HG03432 (cell line): ENCODE data around the gene CHAF1A.

ENCODE experiments used
- ATAC-seq: cut with Tn5 transposase; IDR thresholded peaks from one replicate; pipeline ENCODE4 v1.9.1; 2021; ENCODE audit warnings: mild to moderate bottlenecking, moderate library complexity; ENCODE audit not compliant: unreplicated experiment

CHAF1A gene

DNA sequence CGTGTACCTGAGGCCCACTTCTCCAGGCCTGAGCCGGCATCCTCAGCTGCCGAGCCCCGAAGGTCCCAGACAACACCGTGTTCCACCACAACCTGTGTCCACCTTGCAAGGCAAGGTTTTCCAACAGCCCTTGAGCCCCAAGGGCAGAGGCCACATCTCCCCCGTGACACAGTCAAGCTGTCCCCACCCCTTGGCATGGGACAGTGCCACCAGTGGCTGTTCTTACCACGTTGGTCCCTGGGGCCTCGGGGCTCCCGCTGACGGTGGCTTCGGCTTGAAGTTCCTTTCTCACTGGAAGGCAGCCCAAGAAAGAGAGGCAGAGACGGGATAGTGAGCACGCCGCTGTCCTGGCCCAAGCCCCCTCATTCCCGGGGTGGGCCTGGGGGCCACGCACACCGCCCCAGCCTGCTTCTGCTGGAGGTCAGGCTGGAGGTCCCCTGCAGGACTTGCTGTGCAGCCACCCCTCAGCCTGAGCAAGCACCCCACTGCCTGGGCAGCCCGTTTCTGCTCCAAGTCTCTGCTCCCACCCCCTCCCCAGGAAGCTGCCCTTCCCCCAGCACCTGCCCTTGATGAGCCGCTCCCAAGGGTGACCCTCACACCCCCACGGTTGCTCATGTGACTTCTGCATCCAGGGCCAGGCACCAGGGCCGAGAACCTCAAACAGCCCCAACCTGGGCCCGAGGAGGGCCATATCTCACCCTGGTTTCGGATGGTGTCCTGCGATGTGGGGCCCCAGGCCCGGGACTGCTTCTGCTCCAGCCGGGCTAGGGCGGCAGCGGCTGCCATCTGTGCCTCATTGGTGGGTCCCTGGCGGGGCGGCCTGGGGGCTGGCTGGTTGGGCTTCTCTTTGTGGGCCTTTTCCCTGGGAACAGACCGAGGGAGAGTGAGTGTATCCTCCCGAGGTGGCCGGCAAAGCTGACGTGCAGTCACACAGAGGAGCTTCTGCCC is 51.1 kb downstream of the CHAF1A start:
- no peak for ATAC-seq

DNA sequence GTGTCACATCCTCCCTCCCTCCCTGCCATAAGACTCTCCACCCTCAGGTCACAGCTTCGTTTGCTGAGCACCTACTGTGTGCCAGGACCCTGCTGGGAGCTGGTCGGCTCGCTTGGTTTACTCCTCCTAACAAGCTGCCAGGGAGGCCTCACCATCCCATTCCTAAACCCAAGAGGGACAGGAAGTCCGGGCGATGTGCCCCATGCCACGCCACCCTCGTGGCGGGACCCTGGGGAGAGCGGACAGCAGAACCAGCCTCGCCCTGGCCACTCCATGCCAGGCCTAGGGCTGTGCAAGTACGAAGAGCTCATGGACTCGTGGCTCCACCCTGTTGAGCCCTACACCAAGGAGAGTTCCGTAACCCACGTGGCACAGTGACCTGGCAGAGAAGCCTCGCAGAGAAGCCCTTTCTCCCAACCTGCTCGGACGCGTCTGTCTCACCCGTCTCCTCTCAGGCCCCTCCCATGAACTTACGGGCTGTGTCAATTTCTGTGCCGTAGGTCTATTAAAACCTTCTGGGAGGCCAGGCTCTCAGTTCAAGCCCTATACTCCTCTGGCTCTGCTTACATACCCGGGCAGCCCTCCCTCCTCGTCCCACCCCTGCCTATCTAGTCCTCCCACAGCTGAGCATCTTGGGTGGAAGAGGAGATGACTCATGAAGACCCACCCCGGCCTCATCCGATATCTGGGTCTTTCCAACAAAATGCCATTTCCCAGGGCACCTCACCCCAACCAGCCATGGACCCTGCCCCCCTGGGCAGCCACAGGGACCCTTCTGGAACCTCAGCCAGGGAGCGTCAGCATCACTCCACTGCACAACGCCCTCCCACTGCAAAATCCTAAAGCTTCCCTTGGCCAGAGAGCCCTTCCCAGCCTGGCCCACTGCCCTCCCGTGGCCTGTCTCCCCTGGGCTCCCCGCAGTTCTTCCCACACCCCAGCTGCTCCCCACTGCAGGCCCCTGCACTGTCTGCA is 52.6 kb downstream of the CHAF1A start:
- no peak for ATAC-seq

DNA sequence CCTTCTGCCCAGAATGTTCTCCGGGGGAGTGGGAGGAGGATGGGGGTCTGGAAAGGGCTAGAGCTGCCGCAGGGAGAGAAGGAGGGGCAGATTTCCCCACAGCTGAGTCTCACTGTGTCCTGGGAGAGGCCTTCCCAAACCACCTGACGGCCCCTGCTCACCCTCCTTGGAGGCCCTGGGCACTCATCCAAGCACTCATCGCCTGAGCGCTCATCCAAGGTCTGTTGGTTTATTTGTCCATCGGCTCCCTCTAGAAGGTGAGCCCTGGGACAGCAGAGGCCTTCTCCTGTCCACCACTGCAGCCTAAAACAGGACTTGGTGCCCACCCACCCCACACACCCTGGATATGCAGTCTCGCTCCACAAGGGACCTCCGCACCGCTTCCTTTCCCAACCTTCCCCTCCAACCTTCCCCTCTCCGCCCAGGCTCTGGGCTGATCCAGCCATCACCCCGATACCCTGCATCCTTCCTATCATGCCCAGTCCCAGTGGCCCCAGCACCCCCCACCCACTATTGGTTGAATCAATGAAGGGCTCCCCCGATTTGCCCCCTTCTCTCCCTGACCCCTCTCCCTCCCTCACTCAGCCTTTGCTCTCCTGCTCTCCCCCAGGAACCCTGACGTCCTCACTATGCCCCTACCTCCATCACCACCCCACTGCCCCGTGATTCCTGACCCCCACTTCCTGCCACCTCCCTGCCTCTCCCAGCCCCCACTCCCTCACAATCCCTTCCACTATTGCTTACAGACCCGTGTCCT is 53.5 kb downstream of the CHAF1A start:
- ATAC-seq: no peak

DNA sequence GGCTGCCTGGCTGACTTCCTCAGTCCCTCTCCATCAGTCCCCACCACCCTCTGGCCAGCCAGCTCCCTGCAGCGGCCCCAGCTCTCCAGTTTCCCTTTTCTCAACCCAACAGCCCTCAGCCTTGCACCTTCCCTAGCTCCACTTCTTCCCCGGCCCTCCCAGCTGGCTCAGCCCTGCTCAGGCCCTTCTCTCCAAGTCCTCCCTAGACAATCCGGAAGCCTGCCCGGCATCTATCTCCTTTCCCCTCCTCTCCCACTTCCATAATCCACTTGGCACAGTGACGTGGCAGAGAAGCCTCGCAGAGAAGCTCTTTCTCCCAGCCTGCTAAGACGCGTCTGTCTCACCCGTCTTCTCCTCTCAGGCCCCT is 54.0 kb downstream of the CHAF1A start:
- ATAC-seq: no peak

DNA sequence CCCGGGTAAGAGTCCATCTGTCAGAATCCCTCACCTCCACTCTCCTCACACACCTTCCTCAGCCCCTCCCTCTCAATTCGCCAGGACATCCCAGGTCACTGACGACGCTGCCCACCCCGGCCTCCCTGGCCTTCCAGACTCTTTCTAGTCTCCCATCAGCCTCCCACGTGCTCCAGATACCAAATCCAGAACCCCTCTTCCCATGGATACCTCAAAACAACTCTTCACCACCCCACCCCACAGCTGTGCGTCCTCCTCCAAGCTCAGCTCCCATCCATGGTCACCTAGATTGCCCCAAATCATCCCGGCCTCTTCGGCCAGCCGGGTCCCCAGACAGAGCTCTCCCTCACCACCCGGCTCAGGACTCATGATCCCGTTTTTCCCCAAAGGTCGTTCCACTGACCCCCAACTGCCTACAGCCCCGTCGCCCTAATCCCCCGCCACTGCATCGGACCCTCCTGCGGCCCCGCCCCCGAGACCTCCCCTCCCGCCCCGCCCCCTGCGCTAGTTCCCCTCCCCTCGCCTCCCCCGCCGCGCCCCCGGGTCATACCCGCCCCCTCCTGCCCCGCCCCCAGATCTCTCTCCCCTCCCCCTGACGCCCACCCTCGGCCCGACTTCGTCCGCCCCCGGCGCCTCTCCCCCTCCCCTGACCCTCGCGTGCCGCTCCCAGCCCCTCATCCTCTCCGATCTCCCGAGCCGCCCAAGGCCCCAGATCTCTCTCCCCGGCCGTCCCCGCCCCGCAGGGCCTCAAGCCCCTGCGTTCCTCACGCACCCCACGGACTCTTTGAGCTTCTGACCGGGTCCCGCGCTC is 54.6 kb downstream of the CHAF1A start:
- ATAC-seq: no peak

DNA sequence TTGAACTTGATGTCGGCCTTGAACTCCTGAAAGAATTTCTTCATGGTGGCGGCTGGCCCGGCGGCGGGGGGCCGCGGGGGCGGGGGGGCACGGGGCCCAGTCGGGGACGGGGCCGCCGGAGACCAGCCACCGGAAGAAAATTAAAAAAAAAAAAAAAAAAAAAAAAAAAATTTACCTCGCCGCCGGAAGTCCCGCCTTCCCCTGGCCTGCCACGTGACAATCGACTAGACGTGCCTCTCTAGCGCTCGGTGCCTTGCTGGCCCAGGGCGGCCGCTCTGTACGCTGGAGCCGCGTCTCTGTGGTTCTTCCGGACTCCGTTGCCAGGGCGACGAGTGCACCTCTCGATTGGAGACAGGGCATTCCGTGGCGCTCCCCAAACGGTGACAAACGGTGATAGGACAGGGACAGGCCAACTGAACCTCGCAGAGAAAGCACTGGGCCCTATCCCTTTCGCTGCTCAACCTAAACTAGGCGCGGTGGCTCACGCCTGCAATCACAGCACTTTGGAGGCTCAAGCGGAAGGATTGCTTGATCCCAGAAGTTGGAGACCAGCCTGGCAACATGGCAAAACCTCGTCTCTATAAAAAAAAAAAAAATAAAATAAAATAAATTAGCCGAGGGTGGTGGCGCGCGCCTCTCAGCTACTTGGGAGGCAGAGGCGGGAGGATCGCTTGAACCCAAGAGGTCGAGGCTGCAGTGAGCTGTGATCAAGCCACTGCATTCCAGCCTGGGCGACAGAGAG is 55.4 kb downstream of the CHAF1A start, which contains the start of gene UBXN6:
Gene UBXN6, minus strand, starts transcription at position 141 of the 742 bp plus-strand sequence. Its CDS starts 97 bp downstream, at position 44.
- peak; percentile 89 for ATAC-seq

DNA sequence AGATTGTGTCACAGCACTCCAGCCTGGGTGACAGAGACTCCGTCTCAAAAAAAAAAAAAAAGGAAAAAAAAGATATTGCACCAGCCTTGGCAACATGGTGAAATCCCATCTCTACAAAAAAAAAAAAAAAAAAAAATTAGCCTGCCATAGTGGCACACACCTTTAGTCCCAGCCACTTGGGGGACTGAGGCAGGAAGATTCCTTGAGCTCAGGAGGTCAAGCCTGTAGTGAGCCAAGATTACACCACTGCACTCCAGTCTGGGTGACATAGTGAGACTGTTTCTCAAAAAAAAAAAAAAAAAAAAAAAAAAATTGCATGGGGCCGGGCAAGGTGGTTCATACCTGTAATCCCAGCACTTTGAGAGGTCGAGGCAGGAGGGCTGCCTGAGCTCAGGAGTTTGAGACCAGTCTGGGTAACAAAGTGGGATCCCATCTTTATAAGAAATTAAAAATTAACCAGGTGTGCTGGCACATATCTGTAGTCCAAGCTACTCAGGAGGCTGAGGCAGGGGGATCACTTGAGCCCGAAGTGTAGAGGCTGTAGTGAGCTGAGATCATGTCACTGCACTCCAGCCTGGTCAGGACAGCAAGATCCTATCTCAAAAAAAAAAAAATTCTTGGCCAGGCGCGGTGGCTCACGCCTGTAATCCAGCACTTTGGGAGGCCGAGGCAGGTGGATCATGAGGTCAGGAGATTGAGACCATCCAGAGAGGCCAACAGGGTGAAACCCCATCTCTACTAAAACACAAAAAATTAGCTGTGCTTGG is 62.6 kb downstream of the CHAF1A start:
- no peak for ATAC-seq

DNA sequence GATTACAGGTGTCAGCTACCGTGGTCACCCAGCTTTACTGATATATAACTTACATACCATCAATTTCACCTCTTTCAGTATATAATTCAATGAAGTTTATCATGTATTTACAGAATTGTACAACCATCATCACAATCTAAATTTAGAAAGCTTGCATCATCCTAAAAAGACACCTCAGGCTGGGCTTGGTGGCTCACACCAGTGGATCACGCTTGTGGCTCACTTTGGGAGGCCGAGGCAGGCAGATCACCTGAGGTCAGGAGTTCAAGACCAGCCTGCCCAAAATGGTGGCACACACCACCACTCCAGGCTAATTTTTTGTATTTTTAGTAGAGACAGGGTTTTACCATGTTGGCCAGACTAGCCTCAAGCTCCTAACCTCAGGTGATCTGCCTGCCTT is 65.4 kb downstream of the CHAF1A start:
- ATAC-seq: no peak

DNA sequence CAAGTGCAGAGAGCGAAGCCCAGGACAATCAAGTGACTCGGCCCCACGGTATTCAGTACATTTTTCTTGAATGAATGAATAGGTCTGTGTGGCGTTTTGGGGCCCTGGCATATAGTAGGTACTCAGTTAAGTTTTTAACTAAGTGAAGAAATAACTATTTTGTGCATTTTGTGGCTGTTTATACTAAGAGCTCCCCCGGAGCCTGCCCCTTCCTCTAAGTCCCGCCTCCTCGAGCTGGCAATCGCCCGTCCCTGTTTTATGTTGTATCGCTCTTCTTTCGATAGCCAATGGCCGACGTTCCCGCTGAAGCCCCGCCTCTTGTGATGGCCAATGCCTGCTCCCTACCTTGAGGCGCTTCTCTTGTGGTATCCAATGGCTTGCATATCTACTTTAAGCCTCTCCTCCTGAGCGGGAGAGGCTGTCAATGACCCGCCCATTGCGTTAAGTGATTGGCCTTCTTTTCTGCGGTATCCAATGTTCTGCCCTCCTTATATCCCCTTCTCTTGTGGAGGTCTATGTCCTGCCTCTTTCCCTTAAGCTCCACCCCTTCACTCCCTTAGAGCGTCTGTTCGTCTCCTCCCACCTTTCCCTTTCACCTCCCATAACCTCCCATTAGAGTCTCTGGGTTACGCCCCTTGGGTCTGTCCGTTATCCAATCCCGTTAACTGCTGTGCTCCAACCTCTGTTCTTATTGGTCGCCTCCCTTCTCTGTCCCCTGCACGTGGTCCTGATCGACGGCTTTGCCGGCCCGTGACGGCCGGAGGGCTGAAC is 69.1 kb downstream of the CHAF1A start:
- peak; percentile 82 for ATAC-seq

DNA sequence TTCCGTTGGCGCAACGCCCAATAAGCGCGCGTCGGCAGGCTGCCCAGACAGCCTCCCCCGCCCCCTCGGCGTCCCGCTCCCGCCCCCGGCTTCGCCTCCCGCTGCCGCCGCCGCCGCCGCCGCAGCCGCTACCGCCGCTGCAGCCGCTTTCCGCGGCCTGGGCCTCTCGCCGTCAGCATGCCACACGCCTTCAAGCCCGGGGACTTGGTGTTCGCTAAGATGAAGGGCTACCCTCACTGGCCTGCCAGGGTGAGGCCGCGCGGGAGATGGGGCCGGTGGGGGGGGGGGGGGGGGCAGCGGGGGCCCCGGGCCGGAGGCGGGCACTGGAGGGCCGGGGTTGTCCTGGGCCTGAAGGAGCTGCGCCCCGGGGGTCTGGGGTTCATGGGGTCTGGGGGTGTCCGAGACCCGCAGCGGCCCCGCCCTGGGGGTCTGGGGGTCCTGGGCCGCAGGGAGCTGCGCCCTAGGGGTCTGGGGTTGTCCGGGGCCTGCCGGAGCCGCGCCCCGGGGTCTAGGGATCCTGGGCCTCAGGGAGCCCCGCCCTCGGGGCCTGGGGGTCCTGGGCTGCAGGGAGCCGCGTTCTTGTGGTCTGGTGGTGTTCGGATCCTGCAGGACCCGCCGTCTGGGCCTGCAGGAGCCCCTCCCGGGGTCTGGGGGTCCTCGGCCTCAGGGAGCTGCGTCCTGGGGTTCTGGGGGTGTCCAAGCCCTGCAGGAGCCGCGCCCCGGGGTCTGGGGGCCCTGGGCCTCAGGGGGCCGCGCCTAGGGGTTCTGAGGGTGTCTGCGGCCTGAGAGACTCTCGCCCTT is 69.9 kb downstream of the CHAF1A start, which contains the start of gene HDGFL2:
Gene HDGFL2, plus strand, starts transcription at position 124 of the 801 bp plus-strand sequence. Its CDS starts 54 bp downstream, at position 178.
- peak; percentile 5 for ATAC-seq

DNA sequence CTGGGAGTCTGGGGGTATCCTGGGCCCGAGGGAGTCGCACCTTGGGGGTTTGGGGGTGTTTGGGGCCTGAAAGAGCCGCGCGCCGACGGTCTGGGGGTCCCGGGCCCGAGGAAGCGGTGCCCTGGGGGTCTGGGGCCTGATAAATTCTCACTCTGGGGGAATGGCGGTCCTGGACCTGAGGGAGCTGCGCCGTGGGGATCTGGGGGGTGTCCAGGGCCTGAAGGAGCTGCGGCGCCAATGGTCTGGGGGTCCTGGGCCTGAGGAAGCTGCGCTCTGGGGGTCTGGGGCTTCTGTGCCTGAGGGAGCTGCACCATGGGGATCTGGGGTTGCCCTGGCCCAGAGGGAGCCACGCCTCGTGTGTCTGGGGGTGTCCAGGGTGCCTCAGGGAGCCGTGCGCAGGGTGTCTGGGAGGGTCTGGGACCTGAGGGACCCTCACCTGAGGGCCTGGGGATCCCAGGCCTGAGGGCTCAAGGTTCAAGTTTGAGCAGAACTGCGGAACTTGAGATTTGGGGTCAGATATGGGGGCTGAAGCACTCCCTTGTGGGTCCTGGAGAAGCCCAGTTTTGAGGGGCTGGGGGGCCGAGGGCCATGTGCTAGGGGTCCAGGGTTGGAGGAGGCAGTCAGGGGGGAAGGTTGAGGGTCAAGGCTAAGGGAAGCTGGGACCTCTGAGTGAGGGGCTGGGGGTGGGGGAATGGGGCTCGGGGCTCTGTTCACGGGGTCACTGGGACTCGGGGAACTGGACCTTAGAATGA is 70.7 kb downstream of the CHAF1A start:
- no peak for ATAC-seq

DNA sequence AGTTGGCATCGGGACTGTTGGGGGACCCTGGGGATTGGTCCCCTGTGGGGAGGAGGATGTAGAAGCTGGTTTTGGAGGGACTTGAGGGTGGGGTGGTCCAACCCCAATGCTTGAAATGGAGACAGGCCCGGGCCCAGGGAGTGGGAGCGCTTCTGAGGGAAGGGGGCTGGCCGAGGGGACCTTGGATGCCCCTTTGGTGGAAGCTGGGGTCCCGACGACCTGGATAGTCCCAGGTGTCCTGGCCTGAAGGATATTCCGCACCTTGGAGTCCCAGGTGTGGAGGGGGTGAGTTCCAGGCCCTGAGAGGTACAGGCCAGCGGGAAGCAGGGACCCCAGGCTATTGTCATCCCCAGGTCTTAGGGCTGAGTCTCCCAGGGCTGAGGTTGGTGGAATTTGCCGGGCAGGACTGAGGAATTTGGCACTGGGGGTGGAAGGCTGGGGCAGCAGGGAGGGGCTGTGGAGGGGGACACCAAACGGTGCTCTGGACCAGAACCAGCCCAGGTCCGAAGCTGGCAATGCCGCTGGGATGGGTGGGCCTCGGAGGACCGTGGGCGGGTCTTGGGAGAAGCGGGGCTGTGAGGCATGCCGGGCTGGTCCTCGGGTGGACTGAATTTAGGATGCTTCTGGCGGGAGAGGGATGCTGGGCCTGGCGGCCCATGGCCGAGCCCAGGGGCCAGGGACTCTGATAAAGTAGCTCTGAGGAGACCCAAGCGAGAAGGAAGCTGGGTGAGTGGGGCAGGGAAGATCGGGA is 71.5 kb downstream of the CHAF1A start:
- no peak for ATAC-seq

DNA sequence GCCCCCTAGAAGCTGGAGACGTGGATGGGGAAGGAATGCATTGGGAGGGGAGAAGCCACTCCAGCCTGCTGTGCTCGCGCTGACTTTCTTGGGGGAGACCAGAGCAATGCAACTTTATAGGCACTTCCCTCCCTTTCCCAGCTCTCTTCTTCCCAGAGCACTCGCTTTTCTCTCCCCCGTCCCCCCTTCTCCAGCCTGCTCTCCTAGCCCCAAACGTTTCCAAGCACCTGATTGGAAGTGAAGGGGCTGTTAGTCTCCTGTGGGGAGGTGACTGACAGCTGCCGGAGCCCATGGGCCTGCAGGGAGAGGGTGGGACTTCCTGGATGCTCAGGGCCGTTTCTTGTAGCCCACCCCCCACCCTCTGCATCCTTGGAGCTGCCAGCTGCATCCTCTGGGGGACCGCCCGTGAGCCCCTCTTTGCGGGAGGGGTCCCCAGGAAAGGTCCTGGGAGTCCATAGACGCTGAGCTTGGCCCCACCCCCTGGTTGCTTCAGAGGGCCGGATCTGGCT is 72.1 kb downstream of the CHAF1A start:
- ATAC-seq: no peak

DNA sequence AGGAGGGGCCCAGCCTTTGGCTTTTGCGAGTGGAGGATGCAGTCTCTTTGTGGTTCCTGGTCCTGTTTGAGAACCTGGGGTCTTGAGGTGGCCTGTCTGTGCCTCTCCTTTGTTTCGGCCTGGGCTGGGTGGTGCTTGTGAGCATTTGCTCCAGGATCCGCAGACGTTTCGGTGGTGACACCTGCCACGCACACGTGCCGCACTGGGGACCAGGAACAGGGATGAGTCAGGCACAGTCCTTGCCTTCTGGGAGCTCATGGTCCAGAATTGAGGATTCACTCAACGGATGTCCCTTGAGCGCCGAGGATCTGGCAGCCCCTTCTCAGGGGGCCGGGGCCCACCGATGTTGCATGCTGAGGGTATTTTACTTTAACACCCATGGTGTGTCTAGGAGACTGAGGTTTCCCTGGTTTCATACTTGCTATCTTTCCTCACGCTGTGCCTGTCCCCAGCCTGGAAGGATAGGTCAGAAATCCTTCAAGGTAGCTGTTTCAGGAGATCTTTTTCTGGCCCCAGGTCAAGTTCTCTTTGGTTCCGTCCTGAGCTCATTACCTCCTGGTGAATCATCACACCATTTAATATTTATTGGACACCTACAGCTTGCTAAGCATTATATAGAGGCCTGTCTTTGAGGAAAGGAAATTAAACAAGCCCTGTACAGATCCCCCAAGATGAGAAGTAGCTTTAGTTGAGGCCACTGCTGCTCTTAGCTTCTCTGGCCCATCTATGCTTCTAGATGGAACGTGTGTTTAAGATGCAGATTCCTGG is 74.8 kb downstream of the CHAF1A start:
- ATAC-seq: no peak
